GM18873 (cell line): ENCODE results near the gene MINDY4.
"Not testable (repeated sequence)": the region's sequence is repeated elsewhere in the genome, so short reads cannot be mapped to it uniquely, and the experiment has no call there.

Experiments used
- ATAC-seq: cut with Tn5 transposase; IDR thresholded peaks from one replicate; pipeline ENCODE4 v1.9.1; 2021; ENCODE audit warnings: mild to moderate bottlenecking, moderate library complexity, moderate number of reproducible peaks; ENCODE audit not compliant: unreplicated experiment, low FRiP score

MINDY4 gene

DNA sequence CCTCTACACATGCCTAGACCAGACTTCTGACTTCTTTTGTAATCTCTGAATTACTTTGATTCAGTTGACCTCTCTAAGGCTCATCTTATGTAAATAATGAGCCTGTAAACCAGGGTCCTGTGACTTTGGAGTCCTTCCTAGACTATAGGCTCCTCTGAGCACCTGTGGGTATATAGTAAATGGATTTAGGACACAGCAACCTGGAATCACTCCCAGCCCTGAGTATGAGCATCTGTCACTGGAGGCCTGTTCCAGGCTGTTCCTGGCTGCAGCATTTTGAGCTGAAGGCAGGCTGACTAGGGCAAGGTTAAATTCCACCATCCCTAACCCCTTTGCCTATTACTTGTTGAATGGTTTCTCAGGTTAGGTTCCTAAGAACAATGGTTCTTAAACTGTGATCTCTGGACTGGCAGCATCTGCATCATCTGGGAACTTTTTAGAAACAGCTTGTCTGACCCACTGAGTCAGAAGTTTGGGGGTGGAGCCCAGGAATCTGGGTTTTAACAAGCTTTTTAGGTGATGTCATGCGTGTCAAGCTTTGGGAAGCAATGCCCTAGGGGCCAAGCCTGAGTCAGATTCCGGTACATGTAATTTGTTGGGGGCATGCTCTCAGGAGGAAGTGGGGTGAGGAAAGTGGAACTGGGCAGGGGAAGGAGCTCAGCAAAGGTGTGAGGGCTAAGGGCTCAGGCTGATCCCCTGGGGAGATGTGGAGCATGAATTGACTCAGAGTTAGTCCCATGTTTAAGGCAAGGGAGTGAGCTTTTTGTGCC lies 28.2 kb downstream of the MINDY4 start:
- ATAC-seq = peak; percentile 75

DNA sequence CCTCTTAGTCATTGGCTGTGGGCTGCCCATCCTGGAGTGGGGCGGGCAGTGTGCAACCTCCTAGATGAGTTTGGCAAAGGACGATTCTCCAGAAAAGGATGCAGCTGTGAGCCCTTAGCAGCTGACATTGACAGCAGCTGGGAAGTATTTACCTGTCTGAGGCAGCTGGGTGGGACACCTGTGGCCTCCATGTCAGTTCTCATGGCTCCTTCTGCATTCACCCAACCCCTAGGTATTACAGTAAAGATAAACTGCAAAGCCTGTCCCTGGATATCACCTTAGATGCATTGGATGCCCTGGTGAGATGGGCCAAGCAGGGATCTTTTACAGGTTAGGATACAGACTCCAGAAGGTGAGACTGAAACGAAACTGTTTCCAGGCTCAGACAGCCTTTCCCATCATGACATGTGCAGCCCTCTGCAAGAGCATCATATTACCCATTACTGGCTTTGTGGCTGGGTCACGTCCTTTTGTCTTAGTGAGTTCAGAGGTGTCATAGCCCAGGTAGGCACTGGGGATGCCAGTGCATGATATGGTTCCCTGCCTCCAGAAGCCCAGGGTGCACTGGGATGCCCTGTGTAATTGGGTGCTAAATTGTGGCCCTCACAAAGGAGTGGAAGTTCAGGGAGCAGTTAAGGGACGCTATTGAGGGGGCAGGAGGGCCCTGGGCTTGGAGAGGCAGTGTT lies 28.9 kb downstream of the MINDY4 start:
- ATAC-seq = no peak

DNA sequence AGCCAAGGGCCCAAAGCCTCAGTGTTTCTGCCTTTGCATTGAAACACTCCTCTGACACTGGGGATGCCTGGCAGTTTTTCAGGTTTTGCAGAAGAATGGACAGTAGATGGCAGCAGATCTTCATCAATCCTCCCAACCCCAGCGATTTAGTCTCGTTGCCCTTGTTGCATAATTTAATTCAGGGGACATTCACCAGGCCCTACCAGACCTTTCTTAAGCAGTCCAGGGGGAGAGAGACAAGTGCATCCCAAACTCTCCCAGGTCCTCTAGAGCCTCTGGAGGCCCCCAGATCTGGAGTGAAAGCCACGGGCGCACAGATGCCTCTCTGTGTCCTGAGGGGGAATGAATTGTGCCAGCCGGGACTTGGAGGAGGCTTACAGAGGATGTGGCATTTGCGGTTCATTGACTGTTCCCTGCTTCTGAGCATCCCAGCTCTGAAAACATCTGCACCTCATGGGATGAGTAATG lies 29.6 kb downstream of the MINDY4 start:
- ATAC-seq = no peak

DNA sequence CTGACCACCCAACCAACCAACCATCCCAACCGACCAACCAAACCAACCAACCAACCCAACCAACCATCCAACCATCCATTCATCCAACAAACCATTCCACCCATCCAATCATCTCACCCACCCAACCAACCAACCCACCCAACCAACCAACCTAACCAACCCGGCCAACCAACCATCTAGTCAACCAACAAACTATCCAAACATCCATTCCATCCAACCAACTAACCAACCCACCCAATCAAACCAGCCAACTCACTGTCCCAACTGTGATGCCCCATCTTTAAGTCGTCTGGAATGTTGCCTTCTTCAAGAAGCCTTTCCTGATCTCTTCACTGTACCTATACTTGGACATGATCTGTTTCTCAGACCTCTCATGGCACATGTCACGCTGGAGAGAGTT lies 31.6 kb downstream of the MINDY4 start:
- ATAC-seq = no peak

DNA sequence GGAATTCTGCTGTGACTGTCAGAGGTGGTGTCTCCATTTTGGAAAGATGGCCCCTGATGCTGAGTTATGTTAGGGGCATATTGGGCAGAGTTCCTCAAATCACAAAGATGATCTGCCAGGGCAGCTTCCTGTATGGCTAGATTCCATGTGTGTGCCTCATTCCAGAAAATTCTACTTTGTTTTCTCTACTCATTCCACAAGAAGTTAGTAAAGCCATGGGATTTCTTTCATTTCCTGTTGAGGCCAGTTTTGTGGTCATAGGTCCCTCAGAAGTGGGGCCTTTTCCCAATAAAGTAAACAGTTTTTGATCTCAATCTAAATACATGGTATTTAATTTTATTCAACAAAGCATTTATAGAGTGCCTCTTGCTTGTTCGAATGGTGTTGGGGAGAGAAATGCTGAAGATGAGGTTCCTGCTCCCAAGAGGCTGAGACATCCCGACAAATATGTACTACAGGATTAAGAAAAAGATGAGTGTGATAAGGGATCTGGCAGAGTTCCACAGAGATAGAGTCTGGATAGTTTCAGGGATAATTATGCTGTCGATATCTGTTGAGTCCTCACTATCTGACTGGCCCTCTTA lies 33.0 kb downstream of the MINDY4 start:
- no peak for ATAC-seq

DNA sequence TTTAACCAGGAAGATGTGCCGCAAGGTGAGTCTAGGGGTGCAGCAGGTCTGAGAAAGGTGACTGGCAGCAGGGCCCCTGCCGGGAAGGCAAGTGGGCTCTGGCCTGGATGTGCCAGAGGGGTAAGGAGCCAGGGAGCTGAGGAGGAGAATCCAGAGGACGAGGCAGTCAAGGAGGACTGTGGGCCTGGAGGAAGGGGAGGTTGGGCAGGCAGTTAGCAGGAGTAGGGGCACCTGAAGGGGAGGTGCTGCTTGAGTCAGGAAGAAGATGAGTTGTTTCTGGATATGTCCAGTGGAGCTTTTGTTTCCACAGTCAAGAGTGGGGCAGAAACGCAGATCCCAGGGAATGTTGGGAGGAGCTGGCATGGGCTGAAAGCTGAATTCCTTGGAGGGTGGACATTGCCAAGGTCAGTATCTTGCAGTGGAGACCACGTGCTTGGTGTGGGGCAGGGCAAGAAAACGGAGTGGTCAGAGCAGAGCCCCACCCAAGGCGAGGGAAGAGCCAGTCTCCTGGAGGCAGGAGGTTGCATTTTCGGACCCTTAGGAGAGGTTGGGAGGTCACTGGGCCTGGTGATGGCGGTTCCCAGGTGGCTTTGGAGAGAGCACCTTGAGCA lies 34.0 kb downstream of the MINDY4 start:
- no peak for ATAC-seq

DNA sequence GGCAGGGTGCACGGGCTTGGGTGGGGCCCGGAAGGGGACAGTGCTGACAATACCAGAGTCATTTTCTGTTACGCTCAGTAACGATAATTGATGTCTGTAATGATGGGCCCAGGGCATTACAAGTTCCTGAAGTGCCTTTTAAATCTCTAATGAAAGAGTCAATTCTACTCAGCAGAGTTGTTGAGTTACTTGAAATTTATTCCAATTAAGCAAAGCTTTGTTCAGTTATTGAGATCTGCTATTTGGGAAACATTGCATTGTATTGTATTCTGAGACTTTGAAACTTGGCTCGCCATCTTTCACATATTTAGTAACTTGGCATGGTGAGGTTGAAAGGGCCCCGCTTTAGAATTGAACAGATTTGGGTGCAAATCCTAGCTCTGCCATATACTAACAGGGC lies 34.7 kb downstream of the MINDY4 start:
- no peak for ATAC-seq

DNA sequence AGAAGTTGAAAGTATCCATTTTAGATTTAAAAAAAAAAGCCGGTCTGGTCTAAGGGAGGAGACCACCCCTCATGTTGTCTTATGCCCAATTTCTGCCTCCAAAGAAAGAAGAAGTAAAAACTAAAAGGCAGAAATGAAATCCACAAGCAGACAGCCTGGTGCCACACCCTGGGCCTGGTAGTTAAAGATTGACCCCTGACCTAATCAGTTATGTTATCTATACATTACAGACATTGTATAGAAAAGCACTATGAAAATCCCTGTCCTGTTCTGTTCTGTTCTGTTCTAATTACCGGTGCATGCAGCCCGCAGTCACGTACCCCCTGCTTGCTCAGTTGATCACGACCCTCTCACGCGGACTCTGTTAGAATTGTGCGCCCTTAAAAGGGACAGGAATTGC lies 36.3 kb downstream of the MINDY4 start:
- ATAC-seq = not testable (repeated sequence)

DNA sequence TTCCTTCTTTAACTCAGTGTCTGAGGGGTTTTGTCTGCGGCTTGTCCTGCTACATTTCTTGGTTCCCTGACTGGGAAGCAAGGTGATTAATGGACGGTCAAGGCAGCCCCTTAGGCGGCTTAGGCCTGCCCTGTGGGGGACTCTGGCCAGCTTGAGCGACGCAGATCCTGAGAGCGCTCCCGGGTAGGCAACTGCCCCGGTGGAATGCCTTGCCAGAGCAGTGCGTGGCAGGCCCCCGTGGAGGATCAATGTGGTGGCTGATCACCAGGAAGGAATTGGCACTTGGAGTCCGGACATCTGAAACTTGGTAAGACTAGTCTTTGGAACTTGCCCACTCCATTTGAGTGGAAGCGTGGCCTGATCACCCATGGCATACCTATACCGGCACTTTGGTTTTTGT lies 36.7 kb downstream of the MINDY4 start:
- not testable (repeated sequence) for ATAC-seq

DNA sequence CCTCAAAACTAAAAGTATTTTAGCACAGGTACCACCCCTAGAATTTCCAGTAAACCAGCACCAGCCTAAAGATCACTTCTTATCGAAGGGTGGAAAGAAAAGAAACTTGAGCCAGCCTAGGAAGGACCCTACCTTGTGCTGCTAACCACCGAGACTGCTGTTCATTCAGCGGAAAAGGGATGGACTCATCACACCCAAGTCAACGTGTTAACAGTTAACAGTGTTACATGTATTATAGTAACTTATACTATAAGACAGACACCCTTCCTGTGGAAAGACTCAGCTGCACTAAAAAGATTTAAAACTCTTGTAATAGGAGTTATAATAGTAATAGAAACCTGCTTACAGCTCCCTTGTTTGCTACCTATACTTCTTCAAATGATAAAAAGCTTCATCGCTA lies 39.8 kb downstream of the MINDY4 start:
- ATAC-seq = no peak

DNA sequence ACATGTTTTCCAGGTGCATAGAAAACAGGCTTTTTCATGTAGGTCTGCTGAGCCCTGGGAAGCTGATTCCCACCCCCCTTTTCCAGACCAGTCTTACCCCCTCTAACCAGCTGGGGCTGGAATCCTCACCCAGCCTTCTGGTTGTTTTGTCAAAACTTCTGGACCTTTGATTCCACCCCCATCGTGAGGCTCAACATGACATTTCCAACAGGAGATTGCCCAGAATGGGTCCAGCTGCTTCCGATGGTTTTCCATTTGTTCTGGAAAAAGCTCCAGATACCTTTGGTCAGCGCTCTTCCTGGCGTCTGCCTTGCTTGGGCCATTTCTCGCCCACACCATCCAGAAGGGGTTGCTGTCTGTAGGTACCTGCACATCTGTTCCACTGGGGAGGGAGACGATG lies 41.5 kb downstream of the MINDY4 start:
- no peak for ATAC-seq

DNA sequence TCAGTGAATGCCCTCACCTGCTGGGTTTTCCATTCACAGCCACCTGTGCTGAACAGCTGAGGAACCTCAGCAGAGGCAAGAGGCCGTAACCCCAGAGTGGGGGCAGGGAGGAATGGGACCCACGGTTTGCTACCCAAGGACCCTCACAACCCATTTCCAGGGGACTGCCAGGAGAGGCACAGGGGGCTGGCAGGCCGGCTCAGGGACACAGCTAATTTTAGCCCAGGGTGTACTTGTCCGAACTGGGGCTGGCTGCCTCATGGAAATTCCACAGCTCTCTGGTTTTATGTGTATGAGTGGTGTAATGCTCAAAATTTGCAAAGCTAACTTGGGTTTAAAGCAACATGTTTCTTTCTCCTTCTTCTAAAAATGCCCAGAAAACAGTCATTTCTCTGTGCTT lies 42.2 kb downstream of the MINDY4 start:
- ATAC-seq = no peak

DNA sequence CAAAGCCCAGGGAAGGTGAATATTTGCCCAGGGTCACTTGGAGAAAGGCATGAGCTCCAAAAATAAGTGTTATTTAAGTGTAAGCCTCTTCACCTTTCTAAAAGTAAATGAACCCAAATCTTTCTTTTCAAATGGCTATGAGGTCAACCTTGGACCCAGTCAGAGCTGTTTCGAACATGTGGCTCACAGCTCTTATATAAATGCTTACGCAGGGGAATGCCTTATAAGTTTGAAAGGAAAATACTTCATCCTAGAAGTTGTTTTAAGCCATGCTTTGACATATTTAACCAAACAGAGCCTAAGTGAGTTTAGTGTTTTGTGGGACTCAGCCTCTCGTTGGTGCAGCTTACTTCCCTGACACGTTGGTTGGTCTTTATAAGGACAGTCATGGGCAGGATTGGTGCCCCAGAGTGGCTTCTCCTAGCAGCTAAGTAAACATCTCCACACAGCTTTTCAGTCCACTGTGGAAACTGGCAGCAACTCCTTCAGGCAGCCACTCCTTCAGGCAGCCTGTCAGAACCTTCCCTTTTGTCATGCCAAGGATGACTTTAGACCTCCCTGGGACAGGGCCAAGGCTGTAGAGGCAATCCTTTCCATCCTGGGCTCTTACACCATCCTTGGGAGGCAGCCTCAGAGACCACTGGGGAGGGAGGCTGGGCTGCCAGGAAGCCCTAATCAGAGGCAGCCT lies 43.6 kb downstream of the MINDY4 start:
- ATAC-seq = no peak

DNA sequence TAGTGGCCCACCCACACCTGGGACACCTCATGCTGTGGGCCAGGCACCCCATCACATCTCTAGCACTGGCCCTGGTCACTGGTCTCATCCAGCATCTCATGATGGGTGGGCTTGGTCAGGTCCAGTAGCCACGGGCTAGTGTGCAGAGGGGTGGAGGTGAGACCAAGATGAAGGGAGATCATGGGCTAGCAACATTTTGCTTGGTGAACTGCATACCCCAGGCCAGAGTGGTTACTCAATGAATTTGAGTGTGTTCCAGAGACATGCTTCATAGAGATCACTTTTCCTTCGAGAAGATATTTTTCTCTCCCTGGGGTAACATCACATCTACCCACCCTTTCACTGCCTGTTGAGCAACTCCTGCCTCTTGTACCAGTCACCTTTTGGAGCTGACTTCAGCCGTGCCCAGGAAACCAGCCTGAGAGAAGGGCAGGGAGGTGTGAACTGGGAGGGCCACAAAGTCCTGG lies 44.2 kb downstream of the MINDY4 start:
- ATAC-seq = no peak

DNA sequence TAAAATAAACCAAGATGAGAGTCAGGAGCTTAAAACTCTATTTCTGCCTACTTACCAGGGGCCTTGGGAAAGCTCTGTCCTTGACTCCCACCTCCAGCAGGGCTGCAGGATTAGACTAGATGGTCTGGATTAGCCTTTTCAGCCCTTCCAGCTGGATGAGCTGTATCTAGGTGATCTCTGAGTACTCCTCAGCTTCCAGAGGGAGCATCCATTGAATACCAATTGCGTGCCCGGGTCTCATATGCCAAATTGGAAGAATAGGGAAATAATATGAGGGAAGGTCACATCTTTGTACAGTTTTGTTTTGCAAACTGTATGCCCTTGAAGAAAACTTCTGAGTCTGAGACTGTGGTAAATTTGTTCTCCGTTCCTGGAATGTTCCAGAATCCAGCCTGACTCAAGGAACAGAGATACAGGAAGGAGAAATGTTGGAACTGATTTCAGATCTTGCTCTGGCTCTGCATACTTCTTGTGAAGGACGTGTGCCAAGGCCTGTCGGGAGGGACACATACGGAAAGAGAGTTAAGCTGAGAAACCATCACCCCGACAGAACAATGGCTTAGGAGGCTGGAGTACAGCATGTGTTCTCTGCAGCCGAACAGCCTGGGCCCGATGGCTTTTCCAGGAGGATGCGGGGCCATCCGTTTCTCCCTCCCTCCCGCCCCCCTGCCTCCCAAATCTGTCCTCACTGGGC lies 44.9 kb downstream of the MINDY4 start:
- ATAC-seq = no peak

DNA sequence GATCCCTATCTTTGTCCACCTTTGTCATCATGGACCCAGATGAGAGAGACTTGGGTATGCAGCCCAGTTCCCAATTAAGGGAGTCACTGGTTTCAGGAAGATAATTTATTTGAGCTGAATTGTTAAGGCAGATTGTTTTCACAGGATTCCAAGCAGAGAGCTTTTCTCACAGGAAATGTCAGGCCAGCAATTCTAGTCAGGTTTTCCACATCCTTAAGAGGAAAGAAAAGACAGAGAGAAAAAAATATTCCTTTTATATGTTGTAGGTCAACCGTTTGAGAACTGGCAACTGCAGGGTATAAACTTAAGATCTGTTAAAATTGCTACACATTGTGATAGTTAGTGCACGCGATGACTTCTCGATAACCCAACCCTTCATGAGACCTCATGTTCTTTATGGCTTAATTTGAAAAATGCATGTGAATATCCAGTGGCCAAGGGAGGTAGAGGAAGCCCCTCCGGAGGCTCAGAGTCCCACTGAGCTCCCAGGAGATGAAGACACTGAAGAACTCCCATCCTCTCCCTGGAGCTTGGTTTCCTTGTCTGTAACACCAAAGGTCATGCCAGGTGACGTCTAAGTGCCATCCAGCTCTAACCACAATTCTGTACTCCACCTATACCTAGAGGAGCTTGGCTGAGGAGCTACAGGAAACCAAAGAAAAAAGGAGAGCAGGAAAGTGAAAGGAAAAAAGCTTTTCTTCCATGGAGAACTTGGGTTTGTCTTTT lies 45.6 kb downstream of the MINDY4 start:
- no peak for ATAC-seq

DNA sequence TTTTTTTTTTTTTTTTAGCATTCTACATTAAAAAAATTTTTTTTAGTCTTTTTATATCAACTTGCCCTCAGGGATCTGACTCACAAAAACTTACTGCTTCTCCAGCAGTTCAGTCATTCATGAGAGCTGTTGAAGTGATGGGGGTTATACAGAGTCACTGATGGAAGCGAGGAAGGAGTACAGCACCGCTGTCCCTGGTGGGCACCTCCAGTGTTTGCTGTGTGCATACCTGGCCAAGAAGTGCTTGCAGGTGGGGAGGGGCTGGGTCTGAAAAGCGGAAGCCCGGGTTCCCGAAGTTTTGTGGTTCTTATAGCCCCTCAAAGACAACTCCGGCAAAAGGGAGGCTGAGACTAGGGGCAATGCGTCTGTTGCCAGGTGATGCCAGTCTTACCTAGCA lies 46.2 kb downstream of the MINDY4 start:
- ATAC-seq = no peak

DNA sequence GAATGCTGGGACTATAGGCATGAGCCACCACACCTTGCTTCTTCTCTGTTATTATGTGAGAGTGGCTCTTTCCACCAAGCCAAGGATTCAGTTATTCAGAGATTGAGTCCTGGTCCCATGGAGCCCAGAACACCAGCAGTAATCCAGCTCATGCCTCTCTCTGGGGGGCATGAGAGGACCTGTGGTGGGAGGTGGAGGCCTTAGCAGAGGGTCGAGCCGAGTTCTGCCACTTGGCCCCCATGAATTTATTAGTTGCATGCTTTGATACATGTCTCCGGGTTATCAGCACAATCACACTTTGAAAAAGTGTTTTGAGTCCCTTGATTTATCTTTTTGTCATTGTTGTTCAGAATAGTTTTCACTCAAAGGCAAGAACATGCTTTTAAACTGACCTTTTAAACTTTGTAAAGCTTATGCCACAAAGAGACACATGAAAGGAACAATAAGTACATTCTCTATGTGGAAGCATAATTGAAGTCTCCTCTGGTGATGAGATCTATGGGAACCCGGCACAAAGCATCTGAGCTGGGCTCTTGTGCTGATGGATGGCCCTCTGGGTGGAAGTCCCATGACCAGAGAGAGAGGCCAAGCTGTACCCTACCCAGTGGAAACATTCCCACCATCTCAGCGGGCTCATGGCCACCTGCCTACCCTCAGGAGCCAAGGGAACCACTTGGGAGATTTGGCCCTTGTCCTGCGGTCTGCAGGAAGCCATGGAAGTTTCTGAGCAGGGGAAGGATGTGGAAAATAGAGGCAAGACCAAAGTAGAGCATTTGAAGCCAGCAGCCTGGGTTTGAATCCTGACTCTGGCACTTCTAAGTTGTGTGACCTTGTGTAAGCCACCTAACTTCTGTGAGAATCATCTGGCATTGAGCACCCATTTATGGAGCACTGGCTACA lies 53.9 kb downstream of the MINDY4 start:
- no peak for ATAC-seq
